Measurements from ENCODE around the gene ZBTB39. TPM values are rescaled to one million over a fixed set of nuclear protein-coding genes. Genes with fewer than 3 reads are reported as not detected.
"Not testable (repeated sequence)": the region's sequence is repeated elsewhere in the genome, so short reads cannot be mapped to it uniquely, and the experiment has no call there.

Gene ZBTB39
- total and polyA plus RNA-seq, 2 of the 8 experiments (the other 6 are each of a cell fraction or from before 2014, with no cell fraction given), result 19.3 to 25.0 TPM

DNA sequence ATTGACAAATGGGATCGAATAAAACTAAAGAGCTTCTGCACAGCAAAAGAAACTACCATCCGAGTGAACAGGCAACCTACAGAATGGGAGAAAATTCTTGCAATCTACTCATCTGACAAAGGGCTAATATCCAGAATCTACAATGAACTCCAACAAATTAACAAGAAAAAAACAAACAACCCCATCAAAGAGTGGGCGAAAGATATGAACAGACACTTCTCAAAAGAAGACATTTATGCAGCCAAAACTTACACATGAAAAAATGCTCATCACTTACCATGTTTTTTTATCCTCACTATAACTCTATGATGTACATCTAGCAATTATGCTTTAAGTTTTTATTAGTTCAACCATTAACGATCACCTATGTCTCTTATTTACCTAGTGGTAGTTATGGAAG, 47.6 kb upstream of the ZBTB39 start:
- H3K4me1 ChIP-seq (replicated peaks in 1 of 4; ENCODE audit: control insufficient read depth in 3 of 4, insufficient read depth in 4 of 4, low read length in 3 of 4); H2BK20ac ChIP-seq (ENCODE audit: low read length); H4K20me1 ChIP-seq (replicated peaks in 1 of 2; ENCODE audit: control insufficient read depth in 1 of 2, insufficient read depth in 2 of 2, low read length in 2 of 2); H3K14ac ChIP-seq (ENCODE audit: insufficient read length); H2BK12ac ChIP-seq (ENCODE audit: low read depth, low read length); H3K18ac ChIP-seq (ENCODE audit: extremely low read depth, low read length); H3K27ac ChIP-seq (ENCODE audit: low read depth, low read length); H4K91ac ChIP-seq (replicated peaks; ENCODE audit: insufficient read length, low read length); H3K79me1 ChIP-seq (ENCODE audit: low read depth, low read length); POLR2A ChIA-PET (ENCODE audit: partially characterized antibody); H2BK15ac ChIP-seq (ENCODE audit: low read length); H2AFZ ChIP-seq (ENCODE audit: low read length); H3K9me3 ChIP-seq (ENCODE audit: insufficient read depth in 2 of 2, low read depth in 1 of 2, low read length in 1 of 2); H3K23me2 ChIP-seq (ENCODE audit: low read depth, low read length); H3K4me3 ChIP-seq (ENCODE audit: extremely low read depth in 1 of 4, insufficient read depth in 2 of 4, low read depth in 3 of 4, low read length in 4 of 4); H2BK120ac ChIP-seq (replicated peaks; ENCODE audit: low read depth, low read length); H3K79me2 ChIP-seq (ENCODE audit: control insufficient read depth in 1 of 2, insufficient read depth in 2 of 2, low read length in 2 of 2); H3K56ac ChIP-seq (replicated peaks; ENCODE audit: insufficient read length, low read depth, low read length); H4K8ac ChIP-seq (ENCODE audit: extremely low read depth, insufficient read depth, low read length); FAIRE-seq; H2AK5ac ChIP-seq (ENCODE audit: low read depth, low read length); H3K4ac ChIP-seq (replicated peaks; ENCODE audit: insufficient read length, low read depth, low read length); H3K4me2 ChIP-seq (ENCODE audit: insufficient read depth in 1 of 2, low read depth in 2 of 2, low read length in 2 of 2); DNase-seq (ENCODE audit: low read depth in 1 of 2, low spot score in 2 of 2); H3K23ac ChIP-seq (ENCODE audit: insufficient read length); H3K27me3 ChIP-seq (replicated peaks in 1 of 4; ENCODE audit: control insufficient read depth in 3 of 4, extremely low read depth in 1 of 4, insufficient read depth in 3 of 4, low read length in 3 of 4); H4K5ac ChIP-seq (ENCODE audit: insufficient read length, low read depth, low read length); H2BK5ac ChIP-seq (ENCODE audit: low read depth, low read length); H3K9ac ChIP-seq (replicated peaks in 1 of 4; ENCODE audit: extremely low read depth in 1 of 4, low read depth in 3 of 4, low read length in 3 of 4): not testable (repeated sequence)
- H3K36me3 ChIP-seq (ENCODE audit: control insufficient read depth in 2 of 4, insufficient read depth in 4 of 4, low read length in 3 of 4), result peaks cover 5 to 39% (median 22%) of the 10 kb centered on the region in 4 experiments; a peak in 7 of 8 replicates
- CTCF ChIA-PET (ENCODE audit: partially characterized antibody), result interaction anchor here (1.3 kb wide), 1 partner anchor 15 kb away, joined by 3 read pairs; no protein-coding TSS in a partner anchor
- 94% methylated on average over 4 of the region's 4 CpGs; no CpG with 5 or more reads in 1 of the 2 experiments for WGBS, 2 experiments (ENCODE audit: extremely low coverage in 1 of 2, insufficient coverage in 1 of 2, insufficient read length in 1 of 2, insufficient replicate concordance in 2 of 2, low coverage in 1 of 2, low lambda C conversion rate in 2 of 2, missing lambda C conversion rate in 1 of 2)

DNA sequence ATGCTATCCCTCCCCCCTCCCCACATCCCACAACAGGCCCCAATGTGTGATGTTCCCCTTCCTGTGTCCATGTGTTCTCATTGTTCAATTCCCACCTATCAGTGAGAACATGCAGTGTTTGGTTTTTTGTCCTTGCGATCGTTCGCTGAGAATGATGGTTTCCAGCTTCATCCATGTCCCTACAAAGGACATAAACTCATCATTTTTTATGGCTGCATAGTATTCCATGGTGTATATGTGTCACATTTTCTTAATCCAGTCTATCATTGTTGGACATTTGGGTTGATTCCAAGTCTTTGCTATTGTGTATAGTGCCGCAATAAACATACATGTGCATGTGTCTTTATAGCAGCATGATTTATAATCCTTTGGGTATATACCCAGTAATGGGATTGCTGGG, 46.8 kb upstream of the ZBTB39 start:
- H4K5ac ChIP-seq (ENCODE audit: insufficient read length, low read depth, low read length); H3K23me2 ChIP-seq (ENCODE audit: low read depth, low read length); H3K4me3 ChIP-seq (ENCODE audit: extremely low read depth in 1 of 4, insufficient read depth in 2 of 4, low read depth in 3 of 4, low read length in 4 of 4); H2AK5ac ChIP-seq (ENCODE audit: low read depth, low read length); H2BK12ac ChIP-seq (ENCODE audit: low read depth, low read length); H3K9me3 ChIP-seq (ENCODE audit: insufficient read depth in 2 of 2, low read depth in 1 of 2, low read length in 1 of 2); H3K79me1 ChIP-seq (ENCODE audit: low read depth, low read length); H3K4me1 ChIP-seq (replicated peaks in 1 of 4; ENCODE audit: control insufficient read depth in 3 of 4, insufficient read depth in 4 of 4, low read length in 3 of 4); H2BK15ac ChIP-seq (ENCODE audit: low read length); FAIRE-seq; H3K18ac ChIP-seq (ENCODE audit: extremely low read depth, low read length); H3K4ac ChIP-seq (replicated peaks; ENCODE audit: insufficient read length, low read depth, low read length); H4K91ac ChIP-seq (replicated peaks; ENCODE audit: insufficient read length, low read length); H3K14ac ChIP-seq (ENCODE audit: insufficient read length); H2BK120ac ChIP-seq (replicated peaks; ENCODE audit: low read depth, low read length); H2BK20ac ChIP-seq (ENCODE audit: low read length); H3K23ac ChIP-seq (ENCODE audit: insufficient read length); H3K56ac ChIP-seq (replicated peaks; ENCODE audit: insufficient read length, low read depth, low read length); H3K27me3 ChIP-seq (replicated peaks in 1 of 4; ENCODE audit: control insufficient read depth in 3 of 4, extremely low read depth in 1 of 4, insufficient read depth in 3 of 4, low read length in 3 of 4); H3K9ac ChIP-seq (replicated peaks in 1 of 4; ENCODE audit: extremely low read depth in 1 of 4, low read depth in 3 of 4, low read length in 3 of 4); H2AFZ ChIP-seq (ENCODE audit: low read length); H4K20me1 ChIP-seq (replicated peaks in 1 of 2; ENCODE audit: control insufficient read depth in 1 of 2, insufficient read depth in 2 of 2, low read length in 2 of 2); DNase-seq (ENCODE audit: low read depth in 1 of 2, low spot score in 2 of 2); H3K27ac ChIP-seq (ENCODE audit: low read depth, low read length); H4K8ac ChIP-seq (ENCODE audit: extremely low read depth, insufficient read depth, low read length); H2BK5ac ChIP-seq (ENCODE audit: low read depth, low read length); H3K4me2 ChIP-seq (ENCODE audit: insufficient read depth in 1 of 2, low read depth in 2 of 2, low read length in 2 of 2); H3K79me2 ChIP-seq (ENCODE audit: control insufficient read depth in 1 of 2, insufficient read depth in 2 of 2, low read length in 2 of 2): not testable (repeated sequence)
- ChIA-PET CTCF (ENCODE audit: partially characterized antibody) (interaction anchor here (1.0 to 7.5 kb wide), 2 partner anchors 9 to 59 kb away, joined by 3 to 77 read pairs; no protein-coding TSS in a partner anchor), POLR2A (ENCODE audit: partially characterized antibody) (interaction anchor here (1.0 to 1.9 kb wide), 6 partner anchors 8 to 37 kb away, joined by 3 to 10 read pairs (median 4); partner anchors contain the start of gene TAC3)
- WGBS, 2 experiments (ENCODE audit: extremely low coverage in 1 of 2, insufficient coverage in 1 of 2, insufficient read length in 1 of 2, insufficient replicate concordance in 2 of 2, low coverage in 1 of 2, low lambda C conversion rate in 2 of 2, missing lambda C conversion rate in 1 of 2), result 98% methylated on average over 4 of the region's 4 CpGs; no CpG with 5 or more reads in 1 of the 2 experiments
- H3K36me3 ChIP-seq (ENCODE audit: control insufficient read depth in 2 of 4, insufficient read depth in 4 of 4, low read length in 3 of 4), result peaks cover 0 to 32% (median 15%) of the 10 kb centered on the region in 4 experiments; a peak in 6 of 8 replicates

All from H1 (cell line).